GM12864 (cell line): Measurements from ENCODE around the gene PBRM1.
A peak's percentile ranks its signal among the peaks of the same experiment; 100 is the strongest.

Source experiments
- DNase-seq: peaks from one replicate; pipeline ENCODE4 v3.0.0-alpha.2; 2011; ENCODE audit warnings: low read depth
- H3K4me3 ChIP-seq: 2 replicates; pipeline ENCODE4 v1.5.1; 2011; ENCODE audit warnings: mild to moderate bottlenecking, low read depth, low read length, control low read depth
- TF ChIP-seq, protein P1 (sequence below): IDR thresholded peaks from 2 replicates; pipeline ENCODE4 v1.5.1; 2011; ENCODE audit warnings: low read depth, mild to moderate bottlenecking, moderate library complexity, low read length, control low read depth, inconsistent platforms; ENCODE audit errors: missing control alignments

Gene PBRM1

GRCh38 chr3:52513281-52513680 lies 172.4 kb downstream of the PBRM1 start:
- no peak overlapping the region for H3K4me3 ChIP-seq
- TF ChIP-seq, protein P1, sequence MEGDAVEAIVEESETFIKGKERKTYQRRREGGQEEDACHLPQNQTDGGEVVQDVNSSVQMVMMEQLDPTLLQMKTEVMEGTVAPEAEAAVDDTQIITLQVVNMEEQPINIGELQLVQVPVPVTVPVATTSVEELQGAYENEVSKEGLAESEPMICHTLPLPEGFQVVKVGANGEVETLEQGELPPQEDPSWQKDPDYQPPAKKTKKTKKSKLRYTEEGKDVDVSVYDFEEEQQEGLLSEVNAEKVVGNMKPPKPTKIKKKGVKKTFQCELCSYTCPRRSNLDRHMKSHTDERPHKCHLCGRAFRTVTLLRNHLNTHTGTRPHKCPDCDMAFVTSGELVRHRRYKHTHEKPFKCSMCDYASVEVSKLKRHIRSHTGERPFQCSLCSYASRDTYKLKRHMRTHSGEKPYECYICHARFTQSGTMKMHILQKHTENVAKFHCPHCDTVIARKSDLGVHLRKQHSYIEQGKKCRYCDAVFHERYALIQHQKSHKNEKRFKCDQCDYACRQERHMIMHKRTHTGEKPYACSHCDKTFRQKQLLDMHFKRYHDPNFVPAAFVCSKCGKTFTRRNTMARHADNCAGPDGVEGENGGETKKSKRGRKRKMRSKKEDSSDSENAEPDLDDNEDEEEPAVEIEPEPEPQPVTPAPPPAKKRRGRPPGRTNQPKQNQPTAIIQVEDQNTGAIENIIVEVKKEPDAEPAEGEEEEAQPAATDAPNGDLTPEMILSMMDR, result no peak
- DNase-seq, result no peak

GRCh38 chr3:52512727-52513126 lies 173.0 kb downstream of the PBRM1 start:
- no peak for DNase-seq
- TF ChIP-seq, protein P1, result no peak
- H3K4me3 ChIP-seq, result no peak overlapping the region

- TF ChIP-seq, protein P1, result no peak
- no peak overlapping the region for H3K4me3 ChIP-seq
- DNase-seq, result no peak
These were observed 173.6 kb downstream of the PBRM1 start for GRCh38 chr3:52512105-52512504.

- no peak overlapping the region for H3K4me3 ChIP-seq
- TF ChIP-seq, protein P1, result no peak
- DNase-seq, result no peak
These were observed 174.2 kb downstream of the PBRM1 start for GRCh38 chr3:52511509-52511908.

- TF ChIP-seq, protein P1, result peak; percentile 31
These were observed 175.9 kb downstream of the PBRM1 start for GRCh38 chr3:52509753-52510328.

GRCh38 chr3:52507359-52507758 lies 178.4 kb downstream of the PBRM1 start:
- DNase-seq, result no peak
- TF ChIP-seq, protein P1, result no peak
- no peak overlapping the region for H3K4me3 ChIP-seq

More at GRCh38 chr3:52509753-52510328, 175.9 kb downstream of the PBRM1 start:
- H3K4me3 ChIP-seq, result no peak overlapping the region
- DNase-seq, result no peak

DNA sequence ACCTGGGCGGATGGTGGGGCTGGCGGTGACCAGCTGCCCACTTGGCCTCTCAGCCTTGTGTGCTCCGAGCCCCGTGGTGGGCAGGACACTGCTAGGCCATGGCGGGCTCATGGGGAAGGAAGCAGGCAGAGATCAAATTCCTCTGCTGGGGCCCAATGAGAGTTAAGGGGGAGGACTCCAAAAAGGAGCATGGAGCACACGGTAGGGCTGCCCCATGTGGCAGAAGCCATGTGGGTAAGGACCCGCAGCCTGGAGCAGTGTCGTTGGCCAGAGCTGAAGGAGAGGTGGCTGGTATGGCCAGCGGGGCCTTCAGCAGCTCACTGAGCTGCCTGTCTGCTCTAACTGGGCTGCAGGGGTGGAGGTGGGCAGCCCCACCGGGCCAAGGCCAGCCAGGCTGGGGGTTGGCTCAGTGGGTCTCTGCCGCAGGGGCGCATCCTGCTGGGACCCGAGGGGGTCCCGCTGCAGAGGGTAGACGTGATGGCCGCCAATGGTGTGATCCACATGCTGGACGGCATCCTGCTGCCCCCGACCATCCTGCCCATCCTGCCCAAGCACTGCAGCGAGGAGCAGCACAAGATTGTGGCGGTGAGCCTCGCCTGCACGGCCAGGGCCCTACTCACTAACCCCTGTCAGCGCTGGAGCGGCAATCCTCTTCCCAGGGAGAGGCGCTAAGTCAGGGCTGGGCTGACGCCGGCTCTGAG lies 179.3 kb downstream of the PBRM1 start:
- DNase-seq, result no peak
- H3K4me3 ChIP-seq, result no peak overlapping the region
- TF ChIP-seq, protein P1, result no peak
